ENCODE measurements around the gene OTOF. TPM values are rescaled to one million over a fixed set of nuclear protein-coding genes. Genes with fewer than 3 reads are reported as not detected.
A peak's percentile ranks its signal among the peaks of the same experiment; 100 is the strongest.

Gene OTOF
- total and polyA plus RNA-seq, 12 donors: 0.03 to 0.25 (median 0.08) TPM; not detected in 8

GRCh38 chr2:26479131-26479788 lies 1.3 kb upstream of the OTOF start:
- Histone ChIP-seq H3K4me1 (peaks cover 3 to 22% (median 14%) of the 10 kb centered on the region in 9 donors), H3K9me3 (no peaks in the 10 kb centered on the region), H3K27ac (no peak overlapping the region), H3K36me3 (no peaks in the 10 kb centered on the region), H3K4me3 (no peak overlapping the region), H3K27me3 (no peaks in the 10 kb centered on the region)
- DNase-seq: no peak
- ATAC-seq: no peak
- intact Hi-C loops (cut with DNase I): no loop called here
- WGBS, 2 donors: 93% methylated on average over 25 of the region's 25 CpGs
- TF ChIP-seq CTCF (IDR thresholded peaks at IDR 0.05): no peak

- Histone ChIP-seq H3K4me3 (no peak overlapping the region), H3K27ac (no peak overlapping the region), H3K4me1 (peaks cover 0 to 16% (median 8%) of the 10 kb centered on the region in 9 donors), H3K27me3 (no peaks in the 10 kb centered on the region), H3K9me3 (no peaks in the 10 kb centered on the region), H3K36me3 (no peaks in the 10 kb centered on the region)
- WGBS, 2 donors: 78 to 87% methylated on average over 5 of the region's 5 CpGs
- ATAC-seq (no peak), DNase-seq (no peak)
- no peak for TF ChIP-seq CTCF (IDR thresholded peaks at IDR 0.05)
- intact Hi-C loops (cut with DNase I): no loop called here
Observed at GRCh38 chr2:26478366-26478765, 442 bp upstream of the OTOF start.

GRCh38 chr2:26477126-26477910 lies 606 bp downstream of the OTOF start:
- DNase-seq (no peak), ATAC-seq (peak in 1 of 8 donors; percentile 3)
- 41 to 47% methylated on average over 33 of the region's 33 CpGs for WGBS, 2 donors

More at GRCh38 chr2:26477126-26477910, 606 bp downstream of the OTOF start:
- Histone ChIP-seq H3K27me3 (no peaks in the 10 kb centered on the region), H3K27ac (no peak overlapping the region), H3K4me3 (no peak overlapping the region), H3K4me1 (peaks cover 0 to 16% (median 8%) of the 10 kb centered on the region in 9 donors), H3K9me3 (no peaks in the 10 kb centered on the region), H3K36me3 (no peaks in the 10 kb centered on the region)
- TF ChIP-seq CTCF (IDR thresholded peaks at IDR 0.05): no peak
- intact Hi-C loops (cut with DNase I): no loop called here
